Muscle layer of duodenum (tissue), 2 donors: ENCODE results near the gene NHP2.

Source experiments
- H3K27ac ChIP-seq: one replicate; pipeline ENCODE4 v1.7.0; 2013; ENCODE audit warnings: mild to moderate bottlenecking, low read length
- H3K27me3 ChIP-seq: one replicate; pipeline ENCODE4 v1.7.0; 2013; ENCODE audit warnings: low read depth, mild to moderate bottlenecking, control low read depth, low read length
- H3K36me3 ChIP-seq, 2 donors: one replicate each; pipeline ENCODE4 v1.7.0; 2013; ENCODE audit warnings: low read length in 2 of 2, control low read depth in 1 of 2, mild to moderate bottlenecking in 1 of 2; ENCODE audit not compliant: insufficient read depth in 2 of 2, control insufficient read depth in 1 of 2
- H3K4me1 ChIP-seq, 2 donors: one replicate each; pipeline ENCODE4 v1.7.0; 2013; ENCODE audit warnings: low read length in 2 of 2, mild to moderate bottlenecking in 2 of 2, control low read depth in 1 of 2, moderate library complexity in 1 of 2; ENCODE audit not compliant: insufficient read depth in 2 of 2, control insufficient read depth in 1 of 2
- H3K4me3 ChIP-seq, 2 donors: one replicate each; pipeline ENCODE4 v1.7.0; 2013; ENCODE audit warnings: low read length in 2 of 2, low read depth in 1 of 2, mild to moderate bottlenecking in 1 of 2
- H3K9me3 ChIP-seq, 2 donors: one replicate each; pipeline ENCODE4 v1.7.0; 2013; ENCODE audit warnings: low read length in 2 of 2, control low read depth in 1 of 2, mild to moderate bottlenecking in 1 of 2; ENCODE audit not compliant: control insufficient read depth in 1 of 2
- donor health status: healthy.

NHP2 gene

DNA sequence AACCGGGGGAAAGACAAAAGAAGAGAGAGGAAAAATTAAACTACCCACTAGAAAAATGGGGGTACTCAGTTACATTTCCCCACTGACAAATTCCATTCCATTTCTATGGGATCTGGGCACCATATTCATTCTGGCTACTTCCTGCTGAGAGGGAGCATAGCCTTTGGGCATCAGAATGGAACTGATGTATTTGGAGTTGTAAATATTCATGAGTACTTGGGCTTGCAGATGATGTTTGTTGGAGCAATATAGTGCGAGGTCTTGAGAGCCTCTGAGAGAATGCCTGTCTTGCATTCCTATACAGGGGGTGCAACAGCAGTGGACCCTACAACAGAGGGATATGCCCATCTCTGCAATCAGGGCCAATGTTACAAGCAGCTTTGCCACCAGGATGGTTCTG, 16.8 kb upstream of the NHP2 start:
- Histone ChIP-seq H3K9me3 (no peaks in the 10 kb centered on the region), H3K27me3 (no peaks in the 10 kb centered on the region), H3K36me3 (no peaks in the 10 kb centered on the region), H3K27ac (no peak overlapping the region), H3K4me3 (no peak overlapping the region), H3K4me1 (no peaks in the 10 kb centered on the region)

GRCh38 chr5:178165581-178165980, 11.9 kb upstream of the NHP2 start:
- Histone ChIP-seq H3K27me3 (peaks cover 8% of the 10 kb centered on the region), H3K4me1 (peaks cover 0 to 8% of the 10 kb centered on the region in 2 donors), H3K4me3 (no peak overlapping the region), H3K27ac (no peak overlapping the region), H3K36me3 (no peaks in the 10 kb centered on the region), H3K9me3 (no peaks in the 10 kb centered on the region)

DNA sequence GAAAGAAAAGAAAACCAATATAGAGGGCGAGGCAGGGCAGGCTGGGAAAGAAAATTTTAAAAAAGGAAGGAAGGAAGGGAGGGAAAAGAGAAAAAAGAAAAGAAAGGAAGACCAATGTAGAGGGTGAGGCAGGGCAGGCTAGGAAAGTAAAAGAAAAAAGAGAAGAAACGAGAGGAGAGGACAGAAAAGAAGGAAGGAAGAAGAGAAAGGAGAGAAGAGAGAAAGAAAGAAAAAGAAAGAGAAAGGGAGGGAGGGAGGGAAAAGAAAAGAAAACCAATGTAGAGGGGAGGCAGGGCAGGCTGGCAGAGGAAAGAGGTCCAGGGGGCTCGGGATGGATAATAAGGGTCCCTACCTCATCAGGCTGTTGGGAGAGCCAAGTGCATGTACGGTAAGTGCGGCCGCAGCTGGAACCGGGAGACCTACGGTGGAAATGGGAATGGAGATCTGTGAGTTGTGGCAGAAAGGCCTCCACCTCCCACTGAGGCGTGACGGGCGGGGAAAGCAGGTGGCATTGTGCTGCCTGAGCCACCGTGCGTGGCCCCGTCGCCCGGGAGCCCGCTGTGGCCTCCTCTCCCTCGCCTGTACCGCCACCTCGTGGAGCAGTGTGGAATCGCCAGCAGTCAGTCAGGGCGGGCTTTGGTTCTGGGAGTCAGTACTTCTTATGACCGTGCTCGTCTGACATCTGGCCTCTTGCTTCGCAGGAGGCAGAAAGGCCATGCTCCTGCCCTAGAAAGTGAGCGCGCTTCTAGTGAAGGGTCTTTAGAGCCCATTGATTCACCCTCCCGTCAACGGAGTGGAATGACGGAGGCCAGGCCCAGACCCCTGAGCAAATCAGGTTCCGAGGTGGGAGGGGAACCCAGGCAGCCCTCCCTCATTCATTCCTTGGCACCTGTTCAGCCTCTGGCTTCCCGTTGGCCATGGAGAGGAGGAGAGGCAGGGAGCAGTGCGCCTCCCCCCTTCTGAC, 10.4 kb upstream of the NHP2 start:
- no peaks in the 10 kb centered on the region for H3K9me3 ChIP-seq
- peak overlapping the region in 1 of 2 donors; percentile 42 for H3K4me3 ChIP-seq
- H3K4me1 ChIP-seq, result peaks cover 0 to 8% of the 10 kb centered on the region in 2 donors
- H3K36me3 ChIP-seq, result no peaks in the 10 kb centered on the region
- H3K27ac ChIP-seq, result no peak overlapping the region
- peaks cover 8% of the 10 kb centered on the region for H3K27me3 ChIP-seq

DNA sequence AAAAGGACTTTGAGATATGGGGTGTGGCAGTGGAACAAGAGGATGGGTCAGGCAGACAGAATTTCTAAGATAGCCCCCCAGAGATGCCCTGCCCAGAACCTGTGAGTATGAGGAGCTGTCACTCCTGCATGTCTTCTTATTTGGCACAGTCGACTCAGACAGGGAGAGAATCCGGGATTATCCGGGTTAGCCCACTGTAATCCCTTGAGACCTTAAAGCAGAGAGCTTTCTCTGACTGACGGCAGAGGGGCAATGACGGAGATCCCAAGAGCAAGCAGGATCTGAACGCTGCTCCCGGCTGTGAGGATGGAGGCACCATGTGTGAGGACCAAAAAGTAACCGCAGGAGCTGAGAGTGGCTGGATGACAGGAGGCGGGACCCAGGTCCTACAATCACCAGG, 8.8 kb upstream of the NHP2 start:
- Histone ChIP-seq H3K9me3 (no peaks in the 10 kb centered on the region), H3K36me3 (no peaks in the 10 kb centered on the region), H3K27ac (no peak overlapping the region), H3K4me1 (peaks cover 0 to 8% of the 10 kb centered on the region in 2 donors), H3K27me3 (peaks cover 8% of the 10 kb centered on the region), H3K4me3 (no peak overlapping the region)

GRCh38 chr5:178160176-178160575, 6.5 kb upstream of the NHP2 start:
- Histone ChIP-seq H3K4me1 (peaks cover 0 to 8% of the 10 kb centered on the region in 2 donors), H3K27ac (no peak overlapping the region), H3K27me3 (peaks cover 8% of the 10 kb centered on the region), H3K36me3 (no peaks in the 10 kb centered on the region), H3K9me3 (no peaks in the 10 kb centered on the region), H3K4me3 (no peak overlapping the region)

DNA sequence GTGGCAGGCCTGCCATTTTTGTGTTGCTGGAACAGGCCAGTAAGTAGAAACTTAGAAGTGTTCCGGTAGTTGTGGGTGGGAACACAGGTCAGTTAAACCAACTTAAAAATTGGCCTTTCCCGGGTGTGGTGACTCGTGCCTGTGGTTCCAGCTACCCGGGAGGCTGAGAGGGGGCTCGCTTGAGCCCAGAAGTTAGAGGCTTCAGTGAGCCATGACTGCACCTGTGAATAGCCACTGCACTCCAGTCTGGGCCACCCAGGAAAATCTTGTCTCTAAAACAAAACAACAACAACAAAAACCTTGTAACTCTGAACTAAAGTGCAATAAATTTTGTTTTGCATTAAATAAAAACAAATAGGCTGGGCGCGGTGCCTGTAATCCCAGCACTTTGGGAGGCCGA, 1.4 kb upstream of the NHP2 start:
- H3K36me3 ChIP-seq, result peaks cover 7 to 10% of the 10 kb centered on the region in 2 donors
- no peaks in the 10 kb centered on the region for H3K9me3 ChIP-seq
- no peaks in the 10 kb centered on the region for H3K27me3 ChIP-seq
- H3K27ac ChIP-seq, result no peak overlapping the region
- H3K4me3 ChIP-seq, result no peak overlapping the region
- H3K4me1 ChIP-seq, result peaks cover 0 to 29% of the 10 kb centered on the region in 2 donors

DNA sequence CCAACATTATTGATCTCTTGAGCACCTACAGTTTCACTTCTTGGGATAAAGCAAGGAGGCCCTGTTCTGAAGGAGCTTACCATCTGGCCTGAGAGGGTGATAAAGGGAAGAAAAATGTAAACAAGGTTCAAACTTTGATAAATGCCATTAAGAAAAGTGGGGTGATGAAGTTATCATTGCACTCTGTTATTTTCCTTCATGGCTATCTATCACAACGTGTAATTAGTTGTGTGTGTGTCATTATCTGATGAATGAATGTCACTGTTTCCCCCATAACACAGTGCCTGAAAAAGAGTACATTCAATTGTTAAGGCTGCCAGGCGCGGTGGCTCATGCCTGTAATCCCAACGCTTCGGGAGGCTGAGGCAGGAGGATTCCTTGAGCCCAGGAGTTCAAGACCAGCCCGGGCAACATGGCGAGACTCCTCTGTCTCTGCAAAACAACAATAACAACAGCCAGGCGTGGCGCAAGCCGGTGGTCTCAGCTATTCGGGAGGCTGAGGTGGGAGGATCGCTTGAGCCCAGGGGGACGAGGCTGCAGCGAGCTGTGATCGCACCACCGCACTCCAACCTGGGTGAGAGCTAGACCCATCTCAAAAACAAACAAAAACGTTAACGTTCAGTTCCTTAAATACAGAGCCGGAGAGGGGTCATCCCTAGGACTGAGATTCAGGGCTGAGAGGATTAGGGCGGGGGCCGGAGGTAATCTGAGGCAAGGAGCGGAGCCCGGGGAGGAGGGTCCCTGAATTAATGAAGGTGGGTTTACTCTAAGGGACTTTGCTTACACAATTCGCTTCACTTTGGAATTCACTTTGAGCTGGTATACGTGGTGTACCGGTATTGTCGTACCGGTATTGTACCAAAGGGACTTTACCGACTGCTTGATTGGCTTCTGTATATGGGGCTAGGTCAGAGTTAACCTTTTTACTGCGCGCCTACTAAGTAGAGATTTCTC, 917 bp downstream of the NHP2 start:
- no peak overlapping the region for H3K27ac ChIP-seq
- peaks cover 25 to 33% of the 10 kb centered on the region in 2 donors for H3K36me3 ChIP-seq
- H3K27me3 ChIP-seq, result no peaks in the 10 kb centered on the region
- peak overlapping the region; percentile 79 to 97 for H3K4me3 ChIP-seq
- no peaks in the 10 kb centered on the region for H3K9me3 ChIP-seq
- H3K4me1 ChIP-seq, result peaks cover 0 to 29% of the 10 kb centered on the region in 2 donors

- H3K27me3 ChIP-seq, result no peaks in the 10 kb centered on the region
- no peaks in the 10 kb centered on the region for H3K9me3 ChIP-seq
- no peak overlapping the region for H3K27ac ChIP-seq
- H3K36me3 ChIP-seq, result peaks cover 41 to 49% of the 10 kb centered on the region in 2 donors
- peaks cover 0 to 29% of the 10 kb centered on the region in 2 donors for H3K4me1 ChIP-seq
- H3K4me3 ChIP-seq, result no peak overlapping the region
Observed at GRCh38 chr5:178150977-178151734, 2.5 kb downstream of the NHP2 start.

DNA sequence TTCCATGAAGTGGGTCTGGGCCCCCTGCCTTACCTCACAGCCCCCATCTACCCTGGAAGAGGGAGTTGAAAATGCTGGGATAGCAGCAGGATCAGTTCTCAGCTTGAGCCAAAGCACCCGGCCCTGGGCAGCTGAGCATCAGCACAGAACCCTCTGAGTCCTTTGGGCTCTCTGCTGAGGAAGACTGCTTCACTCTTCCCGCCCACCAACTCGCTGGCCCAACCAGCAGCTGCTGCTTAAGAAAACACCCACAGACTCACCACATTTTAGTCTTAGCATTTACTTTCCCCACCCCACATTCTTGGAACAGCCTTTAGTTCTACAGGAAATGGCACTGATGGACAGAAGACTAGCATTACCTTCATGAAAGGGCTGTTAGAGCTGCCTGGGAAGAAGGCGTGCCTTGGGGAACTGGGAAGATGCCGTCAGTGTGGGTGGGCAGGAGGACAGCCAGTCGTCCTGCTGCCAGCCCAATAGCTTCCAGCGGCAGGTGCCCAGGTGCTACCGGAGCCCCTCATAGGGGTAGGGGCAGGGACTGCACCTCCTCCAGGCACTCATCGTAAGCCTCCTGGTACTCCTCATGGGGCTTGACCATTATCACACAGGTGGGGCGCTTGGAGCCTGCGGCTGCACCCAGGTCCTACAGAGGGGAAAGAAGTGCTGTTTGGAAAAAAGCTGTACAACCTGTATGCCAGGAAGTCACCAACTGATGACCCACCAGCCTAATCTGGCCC, 4.3 kb downstream of the NHP2 start:
- H3K4me3 ChIP-seq, result no peak overlapping the region
- H3K4me1 ChIP-seq, result peaks cover 0 to 23% of the 10 kb centered on the region in 2 donors
- H3K9me3 ChIP-seq, result no peaks in the 10 kb centered on the region
- no peaks in the 10 kb centered on the region for H3K27me3 ChIP-seq
- H3K36me3 ChIP-seq, result peaks cover 47 to 57% of the 10 kb centered on the region in 2 donors
- H3K27ac ChIP-seq, result no peak overlapping the region

DNA sequence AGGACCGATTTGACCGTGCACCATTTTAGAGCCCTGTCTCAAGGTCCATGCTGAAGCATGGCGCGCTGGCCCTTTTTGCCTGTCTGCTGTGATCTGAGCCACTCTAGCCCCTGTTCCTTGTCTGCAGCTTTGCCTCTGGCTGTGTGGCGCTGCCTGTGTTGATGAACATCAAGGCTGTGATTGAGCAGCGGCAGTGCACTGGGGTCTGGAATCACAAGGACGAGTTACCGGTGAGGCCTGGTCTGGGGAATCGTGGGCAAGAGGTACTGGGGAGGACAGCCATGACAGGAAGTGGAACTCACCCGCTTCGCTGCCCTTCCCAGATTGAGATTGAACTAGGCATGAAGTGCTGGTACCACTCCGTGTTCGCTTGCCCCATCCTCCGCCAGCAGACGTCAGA, 6.3 kb downstream of the NHP2 start:
- no peaks in the 10 kb centered on the region for H3K27me3 ChIP-seq

More for the DNA sequence above, 6.3 kb downstream of the NHP2 start:
- H3K27ac ChIP-seq, result no peak overlapping the region
- H3K4me3 ChIP-seq, result no peak overlapping the region
- H3K36me3 ChIP-seq, result peaks cover 62 to 75% of the 10 kb centered on the region in 2 donors
- H3K9me3 ChIP-seq, result no peaks in the 10 kb centered on the region
- H3K4me1 ChIP-seq, result peaks cover 0 to 31% of the 10 kb centered on the region in 2 donors
